Peyer's patch (tissue), 4 donors: ENCODE data around the gene ZNHIT2.

Source experiments
- CTCF ChIP-seq, 6 experiments: fragments of 450-650 bp in 4 of 6; fragments of 200-600 bp in 2 of 6; sonication (generic) in 1 of 6; IDR thresholded peaks; one replicate each; pipeline ENCODE4 v1.5.1; 2017 to 2019; ENCODE audit warnings: antibody characterized with exemption in 6 of 6, mild to moderate bottlenecking in 3 of 6, moderate library complexity in 1 of 6
- POLR2A ChIP-seq, 2 donors: fragments of 450-650 bp; IDR thresholded peaks; one replicate each; pipeline ENCODE4 v1.5.1; 2017; ENCODE audit warnings: antibody characterized with exemption in 2 of 2, mild to moderate bottlenecking in 2 of 2, moderate library complexity in 2 of 2

- peak in 1 of 6 experiments; percentile 4 for TF ChIP-seq CTCF (IDR thresholded peaks at IDR 0.05)
- peak; percentile 81 to 91 for TF ChIP-seq POLR2A (IDR thresholded peaks at IDR 0.05)
Measured at GRCh38 chr11:65134952-65135632, 17.6 kb upstream of the ZNHIT2 start.
